Neural progenitor cell (in vitro differentiated cells): ENCODE results near the gene SNRPB2. TPM values are rescaled to one million over a fixed set of nuclear protein-coding genes. Genes with fewer than 3 reads are reported as not detected.

Source experiments
- DNase-seq: peaks from one replicate; pipeline ENCODE4 v3.0.0-alpha.2; 2016; ENCODE audit warnings: low spot score
- H2AFZ ChIP-seq: fragments of 200-600 bp; sonication (generic); replicated peaks from 2 replicates; pipeline ENCODE4 v1.6.1; 2016; ENCODE audit warnings: antibody characterized with exemption
- H3F3A ChIP-seq: fragments of 200-600 bp; sonication (generic); 2 replicates; pipeline ENCODE4 v1.6.1; 2016; ENCODE audit warnings: antibody characterized with exemption, low read depth
- H3K27ac ChIP-seq: fragments of 200-600 bp; sonication (generic); 2 replicates; pipeline ENCODE4 v1.5.1; 2016; ENCODE audit warnings: mild to moderate bottlenecking
- H3K27me3 ChIP-seq: fragments of 200-600 bp; sonication (generic); 2 replicates; pipeline ENCODE4 v1.6.1; 2016; ENCODE audit warnings: mild to moderate bottlenecking, moderate library complexity
- H3K36me3 ChIP-seq: fragments of 200-600 bp; sonication (generic); 2 replicates; pipeline ENCODE4 v1.5.1; 2016
- H3K4me1 ChIP-seq: fragments of 200-600 bp; sonication (generic); 2 replicates; pipeline ENCODE4 v1.6.1; 2016; ENCODE audit warnings: mixed run types
- H3K4me2 ChIP-seq: fragments of 200-600 bp; sonication (generic); 2 replicates; pipeline ENCODE4 v1.6.1; 2016
- H3K4me3 ChIP-seq: fragments of 200-600 bp; sonication (generic); 2 replicates; pipeline ENCODE4 v1.5.1; 2016
- H3K79me2 ChIP-seq: fragments of 200-600 bp; sonication (generic); 2 replicates; pipeline ENCODE4 v1.6.1; 2016; ENCODE audit warnings: low read depth
- H3K9ac ChIP-seq: fragments of 200-600 bp; sonication (generic); 2 replicates; pipeline ENCODE4 v1.6.1; 2016
- H3K9me3 ChIP-seq: fragments of 200-600 bp; sonication (generic); 2 replicates; pipeline ENCODE4 v1.5.1; 2016; ENCODE audit warnings: low read depth
- H4K20me1 ChIP-seq: fragments of 200-600 bp; sonication (generic); 2 replicates; pipeline ENCODE4 v1.6.1; 2016; ENCODE audit warnings: low read depth
- H3K27ac Mint-ChIP-seq: 3 replicates; pipeline ENCODE4 v1.8.0; 2021; ENCODE audit warnings: mixed read lengths
- H3K27me3 Mint-ChIP-seq: 2 replicates; pipeline ENCODE4 v1.8.0; 2022; ENCODE audit warnings: low read depth, mild to moderate bottlenecking, inconsistent platforms, moderate library complexity, mixed read lengths; ENCODE audit not compliant: insufficient read depth
- H3K36me3 Mint-ChIP-seq: 3 replicates; pipeline ENCODE4 v1.8.0; 2021; ENCODE audit warnings: mixed read lengths
- H3K4me1 Mint-ChIP-seq: 3 replicates; pipeline ENCODE4 v1.8.0; 2021; ENCODE audit warnings: mixed read lengths
- H3K4me3 Mint-ChIP-seq: 3 replicates; pipeline ENCODE4 v1.8.0; 2021; ENCODE audit warnings: mild to moderate bottlenecking, moderate library complexity, mixed read lengths
- H3K9me3 Mint-ChIP-seq: 3 replicates; pipeline ENCODE4 v1.8.0; 2020; ENCODE audit warnings: mixed read lengths
- EZH2 ChIP-seq: fragments of 200-600 bp; sonication (generic); IDR thresholded peaks from 2 replicates; pipeline ENCODE4 v1.6.1; 2017; ENCODE audit warnings: antibody characterized with exemption, mild to moderate bottlenecking, moderate library complexity
- EZH2phosphoT487 ChIP-seq: fragments of 200-600 bp; sonication (generic); IDR thresholded peaks from 2 replicates; pipeline ENCODE4 v1.6.1; 2017; ENCODE audit warnings: antibody characterized with exemption
- total RNA-seq: library from RNA; depleted of rRNA; stranded (reverse); fragments of >200 nt; gene quantifications from 2 replicates; pipeline ENCODE4 v1.2.3, GENCODE V29; 2015; ENCODE audit warnings: low replicate concordance
- TF ChIP-seq, protein P1 (sequence below): fragments of 200-600 bp; sonication (generic); IDR thresholded peaks from 2 replicates; pipeline ENCODE4 v1.5.1; 2017; ENCODE audit warnings: antibody characterized with exemption, mild to moderate bottlenecking

Gene SNRPB2
- total RNA-seq, 1 donor from 2014 or later = 104 TPM

DNA sequence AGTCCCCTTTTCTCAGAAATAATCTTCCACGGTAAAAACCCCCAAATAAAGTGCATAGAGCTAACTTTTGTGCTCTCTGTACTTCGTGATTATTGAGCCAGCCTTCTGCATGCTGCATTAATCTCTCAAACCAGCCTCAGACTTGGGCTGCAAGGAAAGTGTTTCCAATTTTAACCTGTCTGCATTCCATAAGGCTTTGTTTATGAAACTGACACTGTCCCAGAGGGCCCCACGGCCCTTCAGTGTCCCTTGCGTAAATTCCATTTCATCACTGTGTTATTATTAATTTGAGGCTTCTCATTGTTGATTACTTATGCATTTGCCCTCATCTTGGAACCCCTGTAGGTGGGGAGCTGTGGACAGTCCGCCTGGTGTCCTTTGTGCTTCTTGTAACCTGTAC is 15.6 kb upstream of the SNRPB2 start:
- Mint-ChIP-seq H3K9me3 (no peaks in the 10 kb centered on the region), H3K4me1 (peaks cover 16% of the 10 kb centered on the region), H3K27me3 (no peaks in the 10 kb centered on the region), H3K27ac (no peak overlapping the region), H3K36me3 (no peaks in the 10 kb centered on the region), H3K4me3 (no peak overlapping the region)
- no peak overlapping the region for H3K4me3 ChIP-seq
- H3K27me3 ChIP-seq = no peaks in the 10 kb centered on the region
- H3K9ac ChIP-seq = no peak overlapping the region
- H3K79me2 ChIP-seq = no peaks in the 10 kb centered on the region
- no peaks in the 10 kb centered on the region for H3K4me1 ChIP-seq
- DNase-seq = no peak
- H3K36me3 ChIP-seq = no peaks in the 10 kb centered on the region
- no peaks in the 10 kb centered on the region for H3F3A ChIP-seq
- H4K20me1 ChIP-seq = no peaks in the 10 kb centered on the region
- H3K27ac ChIP-seq = no peak overlapping the region
- TF ChIP-seq, protein P1, sequence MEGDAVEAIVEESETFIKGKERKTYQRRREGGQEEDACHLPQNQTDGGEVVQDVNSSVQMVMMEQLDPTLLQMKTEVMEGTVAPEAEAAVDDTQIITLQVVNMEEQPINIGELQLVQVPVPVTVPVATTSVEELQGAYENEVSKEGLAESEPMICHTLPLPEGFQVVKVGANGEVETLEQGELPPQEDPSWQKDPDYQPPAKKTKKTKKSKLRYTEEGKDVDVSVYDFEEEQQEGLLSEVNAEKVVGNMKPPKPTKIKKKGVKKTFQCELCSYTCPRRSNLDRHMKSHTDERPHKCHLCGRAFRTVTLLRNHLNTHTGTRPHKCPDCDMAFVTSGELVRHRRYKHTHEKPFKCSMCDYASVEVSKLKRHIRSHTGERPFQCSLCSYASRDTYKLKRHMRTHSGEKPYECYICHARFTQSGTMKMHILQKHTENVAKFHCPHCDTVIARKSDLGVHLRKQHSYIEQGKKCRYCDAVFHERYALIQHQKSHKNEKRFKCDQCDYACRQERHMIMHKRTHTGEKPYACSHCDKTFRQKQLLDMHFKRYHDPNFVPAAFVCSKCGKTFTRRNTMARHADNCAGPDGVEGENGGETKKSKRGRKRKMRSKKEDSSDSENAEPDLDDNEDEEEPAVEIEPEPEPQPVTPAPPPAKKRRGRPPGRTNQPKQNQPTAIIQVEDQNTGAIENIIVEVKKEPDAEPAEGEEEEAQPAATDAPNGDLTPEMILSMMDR = no peak
- TF ChIP-seq EZH2 = no peak
- TF ChIP-seq EZH2phosphoT487 = no peak
- H2AFZ ChIP-seq = peak overlapping the region; percentile 75
- no peak overlapping the region for H3K4me2 ChIP-seq
- no peaks in the 10 kb centered on the region for H3K9me3 ChIP-seq

DNA sequence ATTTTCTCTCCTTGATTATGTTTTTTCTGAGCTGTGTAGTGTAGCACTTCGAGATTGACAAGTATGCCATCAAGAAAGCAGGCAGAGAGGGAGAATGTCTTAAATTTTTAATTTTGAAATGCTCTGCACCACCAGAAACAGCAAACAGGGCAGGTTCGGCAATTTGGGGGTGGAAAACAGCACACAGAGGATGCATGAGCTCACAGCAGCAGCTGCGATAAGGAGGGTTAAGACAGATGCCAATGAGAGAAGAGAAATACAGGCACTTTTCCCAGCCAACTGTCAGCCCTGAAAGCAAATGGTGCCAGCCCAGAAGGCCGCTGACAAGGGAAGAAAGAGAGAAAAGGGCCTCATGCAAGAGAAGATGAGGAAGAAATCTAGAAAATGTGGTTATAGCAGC is 15.1 kb upstream of the SNRPB2 start:
- no peaks in the 10 kb centered on the region for H3K79me2 ChIP-seq
- H3K27ac Mint-ChIP-seq = no peak overlapping the region
- H3K4me3 ChIP-seq = no peak overlapping the region
- no peaks in the 10 kb centered on the region for H3F3A ChIP-seq
- peak overlapping the region; percentile 75 for H2AFZ ChIP-seq
- no peaks in the 10 kb centered on the region for H3K36me3 ChIP-seq
- H3K4me1 Mint-ChIP-seq = peaks cover 16% of the 10 kb centered on the region
- no peak overlapping the region for H3K4me2 ChIP-seq
- no peaks in the 10 kb centered on the region for H3K36me3 Mint-ChIP-seq
- H3K4me3 Mint-ChIP-seq = no peak overlapping the region
- H3K27me3 ChIP-seq = no peaks in the 10 kb centered on the region
- H3K9me3 Mint-ChIP-seq = no peaks in the 10 kb centered on the region
- no peaks in the 10 kb centered on the region for H4K20me1 ChIP-seq
- no peak overlapping the region for H3K9ac ChIP-seq
- no peak for DNase-seq
- no peaks in the 10 kb centered on the region for H3K4me1 ChIP-seq
- H3K27me3 Mint-ChIP-seq = no peaks in the 10 kb centered on the region
- no peaks in the 10 kb centered on the region for H3K9me3 ChIP-seq
- no peak overlapping the region for H3K27ac ChIP-seq
- TF ChIP-seq, protein P1 = no peak
- no peak for TF ChIP-seq EZH2
- no peak for TF ChIP-seq EZH2phosphoT487

DNA sequence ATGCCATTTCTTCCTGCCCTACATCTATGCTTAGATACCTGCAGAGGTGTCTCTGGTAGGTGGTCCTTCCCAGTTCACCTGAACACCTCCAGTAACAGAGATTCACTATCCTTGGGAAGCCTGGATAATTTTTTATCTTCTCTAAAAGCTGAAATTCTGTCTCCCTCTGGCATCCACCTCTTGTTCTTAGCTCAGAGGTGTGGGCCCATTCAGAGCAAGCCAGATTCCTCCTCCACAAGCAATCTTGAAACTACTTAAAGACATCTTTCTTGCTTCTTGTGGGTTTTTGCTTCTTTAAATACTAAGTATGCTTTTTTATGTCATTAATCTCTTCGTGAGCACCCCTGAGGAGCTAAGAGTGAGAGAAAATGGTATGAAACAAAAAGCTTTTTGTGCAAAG is 10.4 kb upstream of the SNRPB2 start:
- Histone ChIP-seq H3K9ac (no peak overlapping the region), H3K36me3 (no peaks in the 10 kb centered on the region), H3K79me2 (no peaks in the 10 kb centered on the region), H3K27ac (no peak overlapping the region), H3F3A (no peaks in the 10 kb centered on the region), H2AFZ (no peak overlapping the region), H3K4me3 (no peak overlapping the region), H4K20me1 (no peaks in the 10 kb centered on the region), H3K4me2 (no peak overlapping the region), H3K27me3 (peaks cover 34% of the 10 kb centered on the region), H3K4me1 (no peaks in the 10 kb centered on the region), H3K9me3 (no peaks in the 10 kb centered on the region)
- peaks cover 12% of the 10 kb centered on the region for H3K4me1 Mint-ChIP-seq
- H3K36me3 Mint-ChIP-seq = no peaks in the 10 kb centered on the region
- H3K9me3 Mint-ChIP-seq = no peaks in the 10 kb centered on the region
- TF ChIP-seq EZH2phosphoT487 (no peak), EZH2 (no peak)
- TF ChIP-seq, protein P1 = no peak
- H3K27ac Mint-ChIP-seq = no peak overlapping the region
- no peak overlapping the region for H3K4me3 Mint-ChIP-seq
- no peak for DNase-seq
- peaks cover 3% of the 10 kb centered on the region for H3K27me3 Mint-ChIP-seq
